Gastroesophageal sphincter (tissue), 4 donors: ENCODE data around the gene MAST1. TPM values are rescaled to one million over a fixed set of nuclear protein-coding genes. Genes with fewer than 3 reads are reported as not detected.

Experiments
- ATAC-seq: fragments of 150-250 bp; one replicate; pipeline ENCODE4 v1.9.1; 2016; ENCODE audit warnings: mild to moderate bottlenecking, moderate library complexity
- H3K27ac ChIP-seq, 4 donors: fragments of 200-600 bp; sonication (generic) in 3 of 4; 1 replicate in 3 of 4; 2 replicates in 1 of 4; pipeline ENCODE4 v1.5.1; 2016 to 2019
- H3K27me3 ChIP-seq: fragments of 200-600 bp; sonication (generic); one replicate; pipeline ENCODE4 v1.5.1; 2019
- H3K36me3 ChIP-seq, 2 donors: fragments of 200-600 bp; sonication (generic); one replicate each; pipeline ENCODE4 v1.5.1; 2019; ENCODE audit warnings: control low read depth in 1 of 2
- H3K4me1 ChIP-seq, 3 donors: fragments of 200-600 bp; sonication (generic); 1 replicate in 2 of 3; 2 replicates in 1 of 3; pipeline ENCODE4 v1.5.1; 2016 to 2019; ENCODE audit warnings: control low read depth in 2 of 3
- H3K4me3 ChIP-seq, 2 donors: fragments of 200-600 bp; sonication (generic); one replicate each; pipeline ENCODE4 v1.5.1; 2019; ENCODE audit warnings: mild to moderate bottlenecking in 1 of 2, moderate library complexity in 1 of 2
- H3K9me3 ChIP-seq, 3 donors: fragments of 200-600 bp; sonication (generic); one replicate each; pipeline ENCODE4 v1.5.1; 2017 to 2019; ENCODE audit warnings: control low read depth in 2 of 3
- CTCF ChIP-seq, 4 experiments: fragments of 200-600 bp in 2 of 4; fragments of 450-650 bp in 2 of 4; sonication (generic) in 1 of 4; IDR thresholded peaks; one replicate each; pipeline ENCODE4 v1.5.1; 2017 to 2019; ENCODE audit warnings: antibody characterized with exemption in 4 of 4, mild to moderate bottlenecking in 2 of 4, moderate library complexity in 2 of 4
- EP300 ChIP-seq: sonication (generic); formaldehyde crosslinking; IDR thresholded peaks from one replicate; pipeline ENCODE4 v1.6.1; 2017; ENCODE audit warnings: antibody characterized with exemption, mild to moderate bottlenecking
- POLR2A ChIP-seq, 2 donors: fragments of 450-650 bp; IDR thresholded peaks; one replicate each; pipeline ENCODE4 v1.6.1; 2017; ENCODE audit warnings: antibody characterized with exemption in 2 of 2, mild to moderate bottlenecking in 2 of 2, moderate library complexity in 1 of 2
- POLR2AphosphoS5 ChIP-seq: sonication (generic); formaldehyde crosslinking; IDR thresholded peaks from one replicate; pipeline ENCODE4 v1.6.1; 2017; ENCODE audit warnings: antibody characterized with exemption
- WGBS, 2 donors: methylation state at CpG; one replicate each; pipeline ENCODE4 v1.1.5; 2018; ENCODE audit warnings: low coverage in 1 of 2; 5-methylcytosine and 5-hydroxymethylcytosine counted together
- total RNA-seq, 4 donors: library from RNA; depleted of rRNA; stranded (reverse); fragments of >200 nt; gene quantifications; one replicate each; pipeline ENCODE4 v1.1.0, GENCODE V29; 2016

The MAST1 gene
- total RNA-seq, 4 donors from 2014 or later, result 0.15 to 1.5 TPM; not detected in 2

- Histone ChIP-seq H3K27me3 (peaks cover 33% of the 10 kb centered on the region), H3K4me1 (peaks cover 0 to 13% (median 5%) of the 10 kb centered on the region in 3 donors), H3K4me3 (no peak overlapping the region), H3K27ac (no peak overlapping the region), H3K36me3 (no peaks in the 10 kb centered on the region), H3K9me3 (no peaks in the 10 kb centered on the region)
- no peak for ATAC-seq
- WGBS, 2 donors, result 75 to 80% methylated on average over 1 to 7 of the region's 19 CpGs
- TF ChIP-seq POLR2A (IDR thresholded peaks at IDR 0.05) (no peak), CTCF (IDR thresholded peaks at IDR 0.05) (no peak), POLR2AphosphoS5 (no peak), EP300 (no peak)
Observed at GRCh38 chr19:12865746-12866415, 27.6 kb downstream of the MAST1 start.

- H3K4me3 ChIP-seq, result no peak overlapping the region
- no peak for TF ChIP-seq EP300
- TF ChIP-seq CTCF (IDR thresholded peaks at IDR 0.05), result no peak
- no peak for TF ChIP-seq POLR2A (IDR thresholded peaks at IDR 0.05)
- TF ChIP-seq POLR2AphosphoS5, result no peak
- no peaks in the 10 kb centered on the region for H3K36me3 ChIP-seq
- H3K27me3 ChIP-seq, result peaks cover 33% of the 10 kb centered on the region
- no peak overlapping the region for H3K27ac ChIP-seq
- WGBS, 2 donors, result 75 to 83% methylated on average over 14 of the region's 29 CpGs
- ATAC-seq, result no peak
- H3K4me1 ChIP-seq, result peaks cover 0 to 13% (median 5%) of the 10 kb centered on the region in 3 donors
- H3K9me3 ChIP-seq, result no peaks in the 10 kb centered on the region
Observed at GRCh38 chr19:12866416-12867119, 28.3 kb downstream of the MAST1 start.

GRCh38 chr19:12867120-12868099 is 29.1 kb downstream of the MAST1 start:
- no peak overlapping the region for H3K27ac ChIP-seq
- peaks cover 0 to 13% (median 5%) of the 10 kb centered on the region in 3 donors for H3K4me1 ChIP-seq
- 7 to 43% methylated on average over 6 to 15 of the region's 51 CpGs for WGBS, 2 donors
- no peaks in the 10 kb centered on the region for H3K9me3 ChIP-seq
- H3K4me3 ChIP-seq, result peak overlapping the region; percentile 4 to 44
- no peaks in the 10 kb centered on the region for H3K36me3 ChIP-seq
- H3K27me3 ChIP-seq, result peaks cover 33% of the 10 kb centered on the region
- peak; percentile 40 for ATAC-seq
- TF ChIP-seq EP300 (no peak), POLR2AphosphoS5 (no peak), CTCF (IDR thresholded peaks at IDR 0.05) (no peak), POLR2A (IDR thresholded peaks at IDR 0.05) (no peak)

GRCh38 chr19:12868540-12869112 is 30.3 kb downstream of the MAST1 start:
- peaks cover 0 to 13% (median 5%) of the 10 kb centered on the region in 3 donors for H3K4me1 ChIP-seq
- no peak overlapping the region for H3K27ac ChIP-seq
- H3K36me3 ChIP-seq, result peaks cover 0 to 6% of the 10 kb centered on the region in 2 donors
- no peaks in the 10 kb centered on the region for H3K9me3 ChIP-seq
- TF ChIP-seq CTCF (IDR thresholded peaks at IDR 0.05) (no peak), POLR2A (IDR thresholded peaks at IDR 0.05) (no peak), POLR2AphosphoS5 (no peak), EP300 (no peak)
- no peak overlapping the region for H3K4me3 ChIP-seq
- peaks cover 33% of the 10 kb centered on the region for H3K27me3 ChIP-seq
- no peak for ATAC-seq
- WGBS, 2 donors, result 86 to 90% methylated on average over 2 of the region's 10 CpGs
